Kidney glomerular epithelial cell (primary cell): Measurements from ENCODE around the gene SRPK3.

Experiments
- DNase-seq: peaks from one replicate; lab custom pipeline; 2025; lab: John Stamatoyannopoulos, UW

The SRPK3 gene

GRCh38 chrX:153831429-153832150, 50.7 kb downstream of the SRPK3 start:
- no peak for DNase-seq

GRCh38 chrX:153832728-153833127, 51.9 kb downstream of the SRPK3 start:
- no peak for DNase-seq
